ENCODE results near the gene OGFOD3.
"Not testable (repeated sequence)": the region's sequence is repeated elsewhere in the genome, so short reads cannot be mapped to it uniquely, and the experiment has no call there.

Gene OGFOD3

GRCh38 chr17:82371333-82372248 lies 46.8 kb downstream of the OGFOD3 start, which contains the start of gene UTS2R:
Gene UTS2R, plus strand, starts transcription at chr17:82371765. Its CDS starts 2,560 bp downstream, at chr17:82374325.
- no peak for DNase-seq

- DNase-seq, result peak; percentile 23
Observed at GRCh38 chr17:82370471-82371332, 47.7 kb downstream of the OGFOD3 start.

- no peak for DNase-seq
Observed at GRCh38 chr17:82369211-82369610, 49.2 kb downstream of the OGFOD3 start.

GRCh38 chr17:82367724-82368524 lies 50.5 kb downstream of the OGFOD3 start:
- peak; percentile 21 for DNase-seq

GRCh38 chr17:82366749-82367148 lies 51.6 kb downstream of the OGFOD3 start:
- DNase-seq, result no peak

- no peak for DNase-seq
Observed at GRCh38 chr17:82365606-82366295, 52.6 kb downstream of the OGFOD3 start.

GRCh38 chr17:82361885-82362633 lies 56.3 kb downstream of the OGFOD3 start:
- DNase-seq, result no peak

GRCh38 chr17:82359451-82360074 lies 58.8 kb downstream of the OGFOD3 start:
- DNase-seq, result not testable (repeated sequence)

- no peak for DNase-seq
Observed at GRCh38 chr17:82358465-82359350, 59.7 kb downstream of the OGFOD3 start, which contains the start of gene TEX19. Gene TEX19, plus strand, starts transcription at chr17:82359247. Its CDS starts 2,904 bp downstream, at chr17:82362151.

- no peak for DNase-seq
Observed at GRCh38 chr17:82357394-82357793, 61.0 kb downstream of the OGFOD3 start.

GRCh38 chr17:82356845-82357355 lies 61.5 kb downstream of the OGFOD3 start:
- DNase-seq, result no peak

- DNase-seq, result no peak
Observed at GRCh38 chr17:82355770-82356427, 62.5 kb downstream of the OGFOD3 start.

GRCh38 chr17:82354804-82355308 lies 63.5 kb downstream of the OGFOD3 start:
- DNase-seq, result no peak

GRCh38 chr17:82353484-82353883 lies 64.9 kb downstream of the OGFOD3 start:
- no peak for DNase-seq

GRCh38 chr17:82351713-82352488 lies 66.5 kb downstream of the OGFOD3 start:
- DNase-seq, result peak; percentile 83

- DNase-seq, result no peak
Observed at GRCh38 chr17:82351254-82351712, 67.1 kb downstream of the OGFOD3 start.

GRCh38 chr17:82350182-82351030 lies 68.0 kb downstream of the OGFOD3 start:
- peak; percentile 64 for DNase-seq

All from stimulated activated CD4-positive, alpha-beta T cell treated with anti-CD3 and anti-CD28 coated beads, Interleukin-1b, Interleukin-23, amount 100 ng/mL, for 48 hours (primary cell).